ENCODE measurements around the gene IPO4. TPM values are rescaled to one million over a fixed set of nuclear protein-coding genes. Genes with fewer than 3 reads are reported as not detected.

Gene IPO4
- total RNA-seq, 4 donors from 2014 or later, result 12.1 to 60.0 (median 17.3) TPM

DNA sequence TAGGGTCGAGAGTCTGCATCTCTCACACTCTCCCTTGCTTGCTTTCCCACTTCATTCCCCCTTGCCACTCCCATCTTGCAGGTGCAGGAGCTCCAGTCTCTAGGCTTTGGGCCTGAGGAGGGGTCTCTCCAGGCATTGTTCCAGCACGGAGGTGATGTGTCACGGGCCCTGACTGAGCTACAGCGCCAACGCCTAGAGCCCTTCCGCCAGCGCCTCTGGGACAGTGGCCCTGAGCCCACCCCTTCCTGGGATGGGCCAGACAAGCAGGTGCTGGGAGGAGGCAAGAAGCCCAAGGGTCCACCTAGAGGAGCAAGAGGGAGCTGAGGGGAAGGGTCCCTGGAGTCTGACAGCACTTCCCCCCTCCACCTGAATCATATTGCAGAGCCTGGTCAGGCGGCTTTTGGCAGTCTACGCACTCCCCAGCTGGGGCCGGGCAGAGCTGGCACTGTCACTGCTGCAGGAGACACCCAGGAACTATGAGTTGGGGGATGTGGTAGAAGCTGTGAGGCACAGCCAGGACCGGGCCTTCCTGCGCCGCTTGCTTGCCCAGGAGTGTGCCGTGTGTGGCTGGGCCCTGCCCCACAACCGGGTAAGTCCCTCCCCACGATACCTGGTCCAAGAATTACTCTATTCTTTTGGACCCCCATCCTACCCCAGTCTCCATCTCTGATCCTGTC is 37.1 kb downstream of the IPO4 start:
- TF ChIP-seq, protein P1, sequence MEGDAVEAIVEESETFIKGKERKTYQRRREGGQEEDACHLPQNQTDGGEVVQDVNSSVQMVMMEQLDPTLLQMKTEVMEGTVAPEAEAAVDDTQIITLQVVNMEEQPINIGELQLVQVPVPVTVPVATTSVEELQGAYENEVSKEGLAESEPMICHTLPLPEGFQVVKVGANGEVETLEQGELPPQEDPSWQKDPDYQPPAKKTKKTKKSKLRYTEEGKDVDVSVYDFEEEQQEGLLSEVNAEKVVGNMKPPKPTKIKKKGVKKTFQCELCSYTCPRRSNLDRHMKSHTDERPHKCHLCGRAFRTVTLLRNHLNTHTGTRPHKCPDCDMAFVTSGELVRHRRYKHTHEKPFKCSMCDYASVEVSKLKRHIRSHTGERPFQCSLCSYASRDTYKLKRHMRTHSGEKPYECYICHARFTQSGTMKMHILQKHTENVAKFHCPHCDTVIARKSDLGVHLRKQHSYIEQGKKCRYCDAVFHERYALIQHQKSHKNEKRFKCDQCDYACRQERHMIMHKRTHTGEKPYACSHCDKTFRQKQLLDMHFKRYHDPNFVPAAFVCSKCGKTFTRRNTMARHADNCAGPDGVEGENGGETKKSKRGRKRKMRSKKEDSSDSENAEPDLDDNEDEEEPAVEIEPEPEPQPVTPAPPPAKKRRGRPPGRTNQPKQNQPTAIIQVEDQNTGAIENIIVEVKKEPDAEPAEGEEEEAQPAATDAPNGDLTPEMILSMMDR (IDR thresholded peaks at IDR 0.05; ENCODE audit: low read depth), result no peak

DNA sequence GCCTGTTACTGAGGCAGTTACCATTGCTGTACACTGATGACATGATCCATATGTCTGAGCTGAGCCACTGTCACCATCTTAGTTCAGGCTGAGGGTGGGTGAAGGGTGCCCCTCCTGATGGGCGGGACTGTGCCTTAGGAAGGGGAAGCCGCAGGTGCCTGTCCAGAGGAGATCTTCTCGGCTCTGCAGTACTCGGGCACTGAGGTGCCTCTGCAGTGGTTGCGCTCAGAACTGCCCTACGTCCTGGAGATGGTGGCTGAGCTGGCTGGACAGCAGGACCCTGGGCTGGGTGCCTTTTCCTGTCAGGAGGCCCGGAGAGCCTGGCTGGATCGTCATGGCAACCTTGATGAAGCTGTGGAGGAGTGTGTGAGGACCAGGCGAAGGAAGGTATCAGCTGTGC is 37.6 kb downstream of the IPO4 start:
- TF ChIP-seq, protein P1 (IDR thresholded peaks at IDR 0.05; ENCODE audit: low read depth), result no peak

DNA sequence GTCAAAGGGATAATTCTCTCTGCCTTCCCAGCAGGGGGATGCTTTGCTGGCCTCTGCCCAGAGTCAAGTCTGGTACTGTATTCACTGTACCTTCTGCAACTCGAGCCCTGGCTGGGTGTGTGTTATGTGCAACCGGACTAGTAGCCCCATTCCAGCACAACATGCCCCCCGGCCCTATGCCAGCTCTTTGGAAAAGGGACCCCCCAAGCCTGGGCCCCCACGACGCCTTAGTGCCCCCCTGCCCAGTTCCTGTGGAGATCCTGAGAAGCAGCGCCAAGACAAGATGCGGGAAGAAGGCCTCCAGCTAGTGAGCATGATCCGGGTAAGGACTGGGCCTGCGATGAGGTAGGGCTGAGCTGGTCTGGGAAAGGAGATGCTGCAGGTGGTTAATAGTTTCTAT is 38.0 kb downstream of the IPO4 start:
- TF ChIP-seq, protein P1 (IDR thresholded peaks at IDR 0.05; ENCODE audit: low read depth), result no peak

DNA sequence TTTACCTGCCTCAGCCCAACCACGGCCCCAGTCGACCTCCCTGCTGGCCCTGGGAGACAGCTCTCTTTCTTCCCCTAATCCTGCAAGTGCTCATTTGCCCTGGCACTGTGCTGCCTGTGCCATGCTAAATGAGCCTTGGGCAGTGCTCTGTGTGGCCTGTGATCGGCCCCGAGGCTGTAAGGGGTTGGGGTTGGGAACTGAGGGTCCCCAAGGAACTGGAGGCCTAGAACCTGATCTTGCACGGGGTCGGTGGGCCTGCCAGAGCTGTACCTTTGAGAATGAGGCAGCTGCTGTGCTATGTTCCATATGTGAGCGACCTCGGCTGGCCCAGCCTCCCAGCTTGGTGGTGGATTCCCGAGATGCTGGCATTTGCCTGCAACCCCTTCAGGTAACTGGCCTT is 38.6 kb downstream of the IPO4 start:
- TF ChIP-seq, protein P1 (IDR thresholded peaks at IDR 0.05; ENCODE audit: low read depth), result no peak

DNA sequence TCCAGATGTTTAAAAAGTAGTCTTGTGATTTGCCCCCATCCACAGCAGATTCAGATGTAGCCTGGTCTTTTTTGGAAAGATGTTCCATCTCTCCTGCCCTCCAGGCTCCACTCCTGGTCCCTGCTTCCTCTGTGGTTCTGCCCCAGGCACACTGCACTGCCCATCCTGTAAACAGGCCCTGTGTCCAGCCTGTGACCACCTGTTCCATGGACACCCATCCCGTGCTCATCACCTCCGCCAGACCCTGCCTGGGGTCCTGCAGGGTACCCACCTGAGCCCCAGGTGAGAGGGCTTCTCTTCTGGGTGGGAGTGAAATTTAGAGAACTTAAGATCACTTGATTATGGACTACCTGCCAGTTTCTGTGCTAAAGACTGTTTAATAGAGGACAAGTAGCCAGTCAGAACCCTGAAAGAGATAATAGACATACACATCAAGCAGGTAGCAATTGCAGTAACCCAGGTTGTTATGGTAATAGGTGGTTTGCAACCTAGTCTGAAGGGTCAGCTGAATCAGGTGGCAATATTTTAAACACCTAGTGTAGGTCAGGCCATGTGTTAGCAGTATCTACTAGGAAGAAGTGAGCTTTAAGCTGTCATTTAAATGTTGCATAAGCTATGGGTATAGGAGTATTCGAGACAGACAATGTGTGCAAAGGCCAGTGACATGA is 39.2 kb downstream of the IPO4 start:
- TF ChIP-seq, protein P1 (IDR thresholded peaks at IDR 0.05; ENCODE audit: low read depth), result no peak

DNA sequence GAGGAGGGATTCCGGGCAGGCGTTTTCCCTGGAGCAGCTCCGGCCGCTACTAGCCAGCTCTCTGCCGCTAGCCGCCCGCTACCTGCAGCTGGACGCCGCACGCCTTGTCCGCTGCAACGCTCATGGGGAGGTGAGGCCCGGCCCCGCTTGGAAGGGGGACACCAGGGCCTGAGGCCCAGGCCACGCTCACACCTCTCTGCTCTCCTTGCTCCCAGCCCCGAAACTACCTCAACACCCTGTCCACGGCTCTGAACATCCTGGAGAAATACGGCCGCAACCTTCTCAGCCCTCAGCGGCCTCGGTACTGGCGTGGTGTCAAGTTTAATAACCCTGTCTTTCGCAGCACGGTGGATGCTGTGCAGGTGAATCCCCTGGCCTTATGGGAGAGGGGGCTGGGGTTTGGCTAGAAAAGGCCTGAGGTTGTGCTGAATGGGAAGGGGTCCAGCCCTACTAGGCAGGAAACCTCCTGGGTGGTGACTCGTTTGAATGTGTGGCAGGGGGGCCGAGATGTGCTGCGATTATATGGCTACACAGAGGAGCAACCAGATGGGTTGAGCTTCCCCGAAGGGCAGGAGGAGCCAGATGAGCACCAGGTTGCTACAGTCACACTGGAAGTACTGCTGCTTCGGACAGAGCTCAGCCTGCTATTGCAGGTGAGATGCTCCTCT is 40.7 kb downstream of the IPO4 start:
- TF ChIP-seq, protein P1 (IDR thresholded peaks at IDR 0.05; ENCODE audit: low read depth), result no peak

All from subcutaneous adipose tissue (tissue), 4 donors.